Thyroid gland (tissue), 4 donors: ENCODE results near the gene TP53BP2. TPM values are rescaled to one million over a fixed set of nuclear protein-coding genes. Genes with fewer than 3 reads are reported as not detected.
"Not testable (repeated sequence)": the region's sequence is repeated elsewhere in the genome, so short reads cannot be mapped to it uniquely, and the experiment has no call there.

Source experiments
- DNase-seq, 2 donors: peaks; one replicate each; pipeline ENCODE4 v3.0.0-alpha.2; 2019
- H3K27ac ChIP-seq, 3 donors: fragments of 200-600 bp; sonication (generic); 1 replicate in 2 of 3; 2 replicates in 1 of 3; pipeline ENCODE4 v1.5.1; 2016 to 2019; ENCODE audit warnings: mild to moderate bottlenecking in 1 of 3, moderate library complexity in 1 of 3
- H3K27me3 ChIP-seq: fragments of 200-600 bp; sonication (generic); one replicate; pipeline ENCODE4 v1.5.1; 2019
- H3K36me3 ChIP-seq, 2 donors: fragments of 200-600 bp; sonication (generic); one replicate each; pipeline ENCODE4 v1.5.1; 2016 to 2019
- H3K4me1 ChIP-seq, 2 donors: fragments of 200-600 bp; sonication (generic); one replicate each; pipeline ENCODE4 v1.5.1; 2017 to 2019
- H3K4me3 ChIP-seq, 3 donors: fragments of 200-600 bp; sonication (generic); replicated peaks in 1 of 3; 1 replicate in 2 of 3; 2 replicates in 1 of 3; pipeline ENCODE4 v1.5.1; 2016; ENCODE audit warnings: mild to moderate bottlenecking in 1 of 3
- H3K9me3 ChIP-seq: fragments of 200-600 bp; sonication (generic); one replicate; pipeline ENCODE4 v1.5.1; 2017
- POLR2A ChIP-seq, 2 donors: fragments of 450-650 bp; IDR thresholded peaks; one replicate each; pipeline ENCODE4 v1.6.1; 2017; ENCODE audit warnings: antibody characterized with exemption in 2 of 2, mild to moderate bottlenecking in 2 of 2, moderate library complexity in 1 of 2
- WGBS, 2 donors: methylation state at CpG; one replicate each; pipeline ENCODE4 v1.1.5; 2017; 5-methylcytosine and 5-hydroxymethylcytosine counted together
- intact Hi-C: fragments of 100-400 bp; cut with DNase I; formaldehyde crosslinking; loops from one replicate; pipeline ENCODE4 v1.15.1; 2023
- total RNA-seq, 4 donors: library from RNA; depleted of rRNA; stranded (reverse); fragments of >200 nt; gene quantifications; one replicate each; pipeline ENCODE4 v1.2.3, GENCODE V29; 2016
- TF ChIP-seq, protein P1 (sequence below), 6 experiments: fragments of 200-600 bp in 3 of 6; fragments of 450-650 bp in 3 of 6; sonication (generic) in 3 of 6; IDR thresholded peaks; one replicate each; pipeline ENCODE4 v1.5.1; 2016 to 2019; ENCODE audit warnings: antibody characterized with exemption in 6 of 6, mild to moderate bottlenecking in 2 of 6, inconsistent platforms in 1 of 6, moderate library complexity in 1 of 6

The TP53BP2 gene
- total RNA-seq, 4 donors from 2014 or later: 58.2 to 98.0 (median 76.1) TPM

DNA sequence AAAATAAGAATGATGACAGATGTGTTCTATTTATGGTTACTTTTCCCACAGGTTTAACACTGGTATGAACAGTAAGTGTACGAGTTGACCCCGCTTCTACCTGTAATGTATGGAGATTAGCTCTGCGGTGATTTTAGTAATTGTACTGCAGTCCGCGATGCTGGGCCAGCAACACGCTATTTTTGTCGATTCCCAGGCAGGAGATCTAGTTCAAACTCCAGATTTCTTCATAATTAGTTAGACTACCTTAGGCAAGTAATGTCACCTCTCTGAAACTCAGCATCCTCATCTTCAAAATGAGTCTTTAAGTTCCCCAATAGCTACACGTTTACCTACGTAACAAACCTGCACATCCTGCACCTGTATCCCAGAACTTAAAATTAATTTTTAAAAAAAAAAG, 21.5 kb downstream of the TP53BP2 start:
- H3K9me3 ChIP-seq: no peaks in the 10 kb centered on the region

GRCh38 chr1:223820971-223821370, 24.8 kb downstream of the TP53BP2 start:
- no peaks in the 10 kb centered on the region for H3K9me3 ChIP-seq
- H3K4me3 ChIP-seq: no peak overlapping the region
- peaks cover 10 to 15% of the 10 kb centered on the region in 2 donors for H3K4me1 ChIP-seq
- H3K27ac ChIP-seq: no peak overlapping the region
- no peaks in the 10 kb centered on the region for H3K36me3 ChIP-seq
- no peaks in the 10 kb centered on the region for H3K27me3 ChIP-seq
- intact Hi-C loops: no loop called here
- DNase-seq: no peak
- TF ChIP-seq, protein P1, sequence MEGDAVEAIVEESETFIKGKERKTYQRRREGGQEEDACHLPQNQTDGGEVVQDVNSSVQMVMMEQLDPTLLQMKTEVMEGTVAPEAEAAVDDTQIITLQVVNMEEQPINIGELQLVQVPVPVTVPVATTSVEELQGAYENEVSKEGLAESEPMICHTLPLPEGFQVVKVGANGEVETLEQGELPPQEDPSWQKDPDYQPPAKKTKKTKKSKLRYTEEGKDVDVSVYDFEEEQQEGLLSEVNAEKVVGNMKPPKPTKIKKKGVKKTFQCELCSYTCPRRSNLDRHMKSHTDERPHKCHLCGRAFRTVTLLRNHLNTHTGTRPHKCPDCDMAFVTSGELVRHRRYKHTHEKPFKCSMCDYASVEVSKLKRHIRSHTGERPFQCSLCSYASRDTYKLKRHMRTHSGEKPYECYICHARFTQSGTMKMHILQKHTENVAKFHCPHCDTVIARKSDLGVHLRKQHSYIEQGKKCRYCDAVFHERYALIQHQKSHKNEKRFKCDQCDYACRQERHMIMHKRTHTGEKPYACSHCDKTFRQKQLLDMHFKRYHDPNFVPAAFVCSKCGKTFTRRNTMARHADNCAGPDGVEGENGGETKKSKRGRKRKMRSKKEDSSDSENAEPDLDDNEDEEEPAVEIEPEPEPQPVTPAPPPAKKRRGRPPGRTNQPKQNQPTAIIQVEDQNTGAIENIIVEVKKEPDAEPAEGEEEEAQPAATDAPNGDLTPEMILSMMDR (IDR thresholded peaks at IDR 0.05): no peak
- 85 to 89% methylated on average over 11 of the region's 11 CpGs for WGBS, 2 donors

More for the DNA sequence above, 21.5 kb downstream of the TP53BP2 start:
- H3K27me3 ChIP-seq: no peaks in the 10 kb centered on the region
- WGBS, 2 donors: 95 to 96% methylated on average over 9 of the region's 9 CpGs
- no peak overlapping the region for H3K27ac ChIP-seq
- TF ChIP-seq, protein P1 (IDR thresholded peaks at IDR 0.05): no peak
- TF ChIP-seq POLR2A (IDR thresholded peaks at IDR 0.05): no peak
- intact Hi-C loops: no loop called here
- H3K4me1 ChIP-seq: peaks cover 8 to 33% of the 10 kb centered on the region in 2 donors
- H3K4me3 ChIP-seq: no peak overlapping the region
- DNase-seq: no peak
- no peaks in the 10 kb centered on the region for H3K36me3 ChIP-seq

GRCh38 chr1:223820515-223820858, 25.3 kb downstream of the TP53BP2 start:
- Histone ChIP-seq H3K27me3 (no peaks in the 10 kb centered on the region), H3K9me3 (no peaks in the 10 kb centered on the region), H3K27ac (no peak overlapping the region), H3K36me3 (no peaks in the 10 kb centered on the region), H3K4me1 (peaks cover 10 to 15% of the 10 kb centered on the region in 2 donors), H3K4me3 (no peak overlapping the region)
- TF ChIP-seq, protein P1 (IDR thresholded peaks at IDR 0.05): no peak
- no peak for TF ChIP-seq POLR2A (IDR thresholded peaks at IDR 0.05)
- 66 to 78% methylated on average over 2 of the region's 2 CpGs for WGBS, 2 donors
- no peak for DNase-seq
- intact Hi-C loops: no loop called here

GRCh38 chr1:223819730-223820514, 25.8 kb downstream of the TP53BP2 start:
- 65 to 67% methylated on average over 4 of the region's 4 CpGs for WGBS, 2 donors
- H3K36me3 ChIP-seq: no peaks in the 10 kb centered on the region
- H3K4me3 ChIP-seq: no peak overlapping the region
- intact Hi-C loops: no loop called here
- H3K27ac ChIP-seq: no peak overlapping the region
- TF ChIP-seq POLR2A (IDR thresholded peaks at IDR 0.05): no peak
- TF ChIP-seq, protein P1 (IDR thresholded peaks at IDR 0.05): no peak
- no peaks in the 10 kb centered on the region for H3K9me3 ChIP-seq
- peaks cover 15 to 16% of the 10 kb centered on the region in 2 donors for H3K4me1 ChIP-seq
- DNase-seq: no peak
- H3K27me3 ChIP-seq: no peaks in the 10 kb centered on the region

- H3K27ac ChIP-seq, H3K36me3 ChIP-seq, DNase-seq, H3K27me3 ChIP-seq, H3K9me3 ChIP-seq, intact Hi-C loops, H3K4me3 ChIP-seq: not testable (repeated sequence)
- H3K4me1 ChIP-seq: peaks cover 14 to 16% of the 10 kb centered on the region in 2 donors
Observed at GRCh38 chr1:223817265-223817664, 28.5 kb downstream of the TP53BP2 start.
